Liver (tissue), 9 donors: ENCODE measurements around the gene PTPN4. TPM values are rescaled to one million over a fixed set of nuclear protein-coding genes. Genes with fewer than 3 reads are reported as not detected.

Experiments used
- DNase-seq: peaks from one replicate; pipeline ENCODE4 v3.0.0-alpha.2; 2017; ENCODE audit warnings: low spot score
- H3K27ac ChIP-seq, 2 donors: one replicate each; pipeline ENCODE4 v1.7.0; 2013; ENCODE audit warnings: inconsistent platforms in 2 of 2, low read length in 2 of 2, control low read depth in 1 of 2, low read depth in 1 of 2, mild to moderate bottlenecking in 1 of 2
- H3K27me3 ChIP-seq, 4 donors: one replicate each; pipeline versions ENCODE4 v1.6.1 to v1.7.0; 2013; ENCODE audit warnings: low read length in 3 of 4, inconsistent platforms in 1 of 4, mild to moderate bottlenecking in 1 of 4, moderate library complexity in 1 of 4; ENCODE audit not compliant: control insufficient read depth in 4 of 4, insufficient read depth in 4 of 4
- H3K36me3 ChIP-seq, 4 donors: one replicate each; pipeline versions ENCODE4 v1.6.1 to v1.7.0; 2013; ENCODE audit warnings: low read length in 3 of 4, mild to moderate bottlenecking in 3 of 4, low read depth in 1 of 4, moderate library complexity in 1 of 4; ENCODE audit not compliant: control insufficient read depth in 4 of 4, insufficient read depth in 3 of 4
- H3K4me1 ChIP-seq, 4 donors: one replicate each; pipeline versions ENCODE4 v1.6.1 to v1.7.0; 2013; ENCODE audit warnings: low read length in 3 of 4, mild to moderate bottlenecking in 3 of 4, moderate library complexity in 1 of 4; ENCODE audit not compliant: control insufficient read depth in 4 of 4, insufficient read depth in 4 of 4
- H3K4me3 ChIP-seq, 3 donors: one replicate each; pipeline versions ENCODE4 v1.6.1 to v1.7.0; 2013; ENCODE audit warnings: low read length in 3 of 3, control low read depth in 1 of 3, low read depth in 1 of 3, mild to moderate bottlenecking in 1 of 3
- H3K9ac ChIP-seq, 2 donors: one replicate each; pipeline ENCODE4 v1.7.0; 2013; ENCODE audit warnings: low read length in 2 of 2, mild to moderate bottlenecking in 2 of 2, moderate library complexity in 2 of 2, control low read depth in 1 of 2, low read depth in 1 of 2
- H3K9me3 ChIP-seq, 4 donors: one replicate each; pipeline versions ENCODE4 v1.6.1 to v1.7.0; 2013; ENCODE audit warnings: low read length in 3 of 4; ENCODE audit not compliant: control insufficient read depth in 4 of 4
- EGR1 ChIP-seq, 2 donors: IDR thresholded peaks; 2 replicates each; pipeline ENCODE4 v1.6.1; 2016 to 2018; ENCODE audit warnings: antibody characterized with exemption in 2 of 2, low read depth in 2 of 2
- FOXA1 ChIP-seq: IDR thresholded peaks from 2 replicates; pipeline ENCODE4 v1.6.1; 2016; ENCODE audit warnings: antibody characterized with exemption
- FOXA2 ChIP-seq: IDR thresholded peaks from 2 replicates; pipeline ENCODE4 v1.6.1; 2016; ENCODE audit warnings: antibody characterized with exemption
- GABPA ChIP-seq, 2 donors: IDR thresholded peaks in 1 of 2; conservative IDR thresholded peaks in 1 of 2; 2 replicates each; pipeline ENCODE4 v1.6.1; 2016; ENCODE audit warnings: antibody characterized with exemption in 2 of 2, mild to moderate bottlenecking in 1 of 2, moderate library complexity in 1 of 2
- HNF4A ChIP-seq, 2 donors: conservative IDR thresholded peaks; 2 replicates each; pipeline ENCODE4 v1.6.1; 2016; ENCODE audit warnings: antibody characterized with exemption in 2 of 2, mild to moderate bottlenecking in 2 of 2
- HNF4G ChIP-seq: IDR thresholded peaks from 2 replicates; pipeline ENCODE4 v1.6.1; 2016; ENCODE audit warnings: antibody characterized with exemption
- JUND ChIP-seq, 2 donors: IDR thresholded peaks; 2 replicates each; pipeline ENCODE4 v1.6.1; 2016; ENCODE audit warnings: antibody characterized with exemption in 2 of 2
- NR2F2 ChIP-seq: IDR thresholded peaks from 2 replicates; pipeline ENCODE4 v1.6.1; 2016; ENCODE audit warnings: antibody characterized with exemption
- RAD21 ChIP-seq, 2 donors: IDR thresholded peaks; 2 replicates each; pipeline ENCODE4 v1.6.1; 2016; ENCODE audit warnings: antibody characterized with exemption in 2 of 2, mild to moderate bottlenecking in 2 of 2
- RXRA ChIP-seq, 2 donors: IDR thresholded peaks; 2 replicates each; pipeline ENCODE4 v1.6.1; 2017 to 2018; ENCODE audit warnings: antibody characterized with exemption in 2 of 2, mild to moderate bottlenecking in 1 of 2
- SP1 ChIP-seq: IDR thresholded peaks from 2 replicates; pipeline ENCODE4 v1.6.1; 2018; ENCODE audit warnings: antibody characterized with exemption, mild to moderate bottlenecking
- TAF1 ChIP-seq: conservative IDR thresholded peaks from 2 replicates; pipeline ENCODE4 v1.6.1; 2016; ENCODE audit warnings: antibody characterized with exemption, mild to moderate bottlenecking
- YY1 ChIP-seq: IDR thresholded peaks from 2 replicates; pipeline ENCODE4 v1.6.1; 2016; ENCODE audit warnings: antibody characterized with exemption, mild to moderate bottlenecking
- WGBS: extraction: QIAGEN DNeasy Blood & Tissue Kit; methylation state at CpG from one replicate; pipeline ENCODE4 v1.1.7; 2013; 5-methylcytosine and 5-hydroxymethylcytosine counted together
- polyA plus RNA-seq, 2 donors: library from polyadenylated mRNA; stranded (reverse) in 1 of 2; unstranded in 1 of 2; fragments of 200-250 nt in 1 of 2; fragments of >200 nt in 1 of 2; fragmentation: Nextera tagmentation in 1 of 2; extraction: Ambion mirVana in 1 of 2; gene quantifications; one replicate each; pipeline versions ENCODE4 v1.2.1 to v1.2.3, GENCODE V29; 2013 to 2015
- total RNA-seq, 2 donors: library from RNA; depleted of rRNA; stranded (reverse); fragments of >200 nt; gene quantifications; one replicate each; pipeline ENCODE4 v1.2.3, GENCODE V29; 2014
- TF ChIP-seq, protein P1 (sequence below): IDR thresholded peaks from 2 replicates; pipeline ENCODE4 v1.6.1; 2016; ENCODE audit warnings: antibody characterized with exemption
- TF ChIP-seq, protein P2 (sequence below): IDR thresholded peaks from 2 replicates; pipeline ENCODE4 v1.6.1; 2016; ENCODE audit warnings: antibody characterized with exemption
- TF ChIP-seq, protein P3 (sequence below): IDR thresholded peaks from 2 replicates; pipeline ENCODE4 v1.6.1; 2016; ENCODE audit warnings: antibody characterized with exemption
- donor health status: healthy.
- donor health status: healthy.
- donor health status: healthy.
- donor health status: healthy.
- donor health status: healthy.

PTPN4 gene
- total and polyA plus RNA-seq, 4 donors: 4.2 to 34.6 (median 9.5) TPM

DNA sequence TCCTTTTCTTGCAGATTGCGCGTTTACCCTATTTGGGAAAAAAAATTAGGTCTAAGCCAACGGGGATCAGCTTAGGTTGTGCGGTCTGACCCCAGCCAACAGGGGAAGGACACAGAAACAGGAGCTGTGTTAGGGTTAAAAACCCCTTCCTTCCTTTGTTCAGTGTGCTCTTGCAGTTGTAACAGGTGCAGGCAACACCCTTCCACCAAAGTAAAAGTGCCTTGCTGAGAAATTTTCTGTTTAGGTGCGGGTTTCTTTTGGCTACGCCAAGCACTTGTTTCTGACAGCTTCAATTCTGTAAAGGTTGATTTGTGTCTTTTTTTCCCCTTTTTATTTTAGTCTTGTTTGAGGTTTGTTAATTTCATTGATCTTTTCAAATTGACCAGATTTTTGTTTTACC is 92.5 kb downstream of the PTPN4 start:
- no peak for DNase-seq
- H3K4me3 ChIP-seq: no peak overlapping the region
- H3K27me3 ChIP-seq: no peaks in the 10 kb centered on the region
- H3K36me3 ChIP-seq: no peaks in the 10 kb centered on the region
- TF ChIP-seq RXRA (IDR thresholded peaks at IDR 0.05): no peak
- TF ChIP-seq, protein P1, sequence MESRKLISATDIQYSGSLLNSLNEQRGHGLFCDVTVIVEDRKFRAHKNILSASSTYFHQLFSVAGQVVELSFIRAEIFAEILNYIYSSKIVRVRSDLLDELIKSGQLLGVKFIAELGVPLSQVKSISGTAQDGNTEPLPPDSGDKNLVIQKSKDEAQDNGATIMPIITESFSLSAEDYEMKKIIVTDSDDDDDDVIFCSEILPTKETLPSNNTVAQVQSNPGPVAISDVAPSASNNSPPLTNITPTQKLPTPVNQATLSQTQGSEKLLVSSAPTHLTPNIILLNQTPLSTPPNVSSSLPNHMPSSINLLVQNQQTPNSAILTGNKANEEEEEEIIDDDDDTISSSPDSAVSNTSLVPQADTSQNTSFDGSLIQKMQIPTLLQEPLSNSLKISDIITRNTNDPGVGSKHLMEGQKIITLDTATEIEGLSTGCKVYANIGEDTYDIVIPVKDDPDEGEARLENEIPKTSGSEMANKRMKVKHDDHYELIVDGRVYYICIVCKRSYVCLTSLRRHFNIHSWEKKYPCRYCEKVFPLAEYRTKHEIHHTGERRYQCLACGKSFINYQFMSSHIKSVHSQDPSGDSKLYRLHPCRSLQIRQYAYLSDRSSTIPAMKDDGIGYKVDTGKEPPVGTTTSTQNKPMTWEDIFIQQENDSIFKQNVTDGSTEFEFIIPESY: no peak
- TF ChIP-seq YY1: no peak
- no peak for TF ChIP-seq RAD21 (IDR thresholded peaks at IDR 0.05)
- TF ChIP-seq, protein P2, sequence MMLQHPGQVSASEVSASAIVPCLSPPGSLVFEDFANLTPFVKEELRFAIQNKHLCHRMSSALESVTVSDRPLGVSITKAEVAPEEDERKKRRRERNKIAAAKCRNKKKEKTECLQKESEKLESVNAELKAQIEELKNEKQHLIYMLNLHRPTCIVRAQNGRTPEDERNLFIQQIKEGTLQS: no peak
- TF ChIP-seq, protein P3, sequence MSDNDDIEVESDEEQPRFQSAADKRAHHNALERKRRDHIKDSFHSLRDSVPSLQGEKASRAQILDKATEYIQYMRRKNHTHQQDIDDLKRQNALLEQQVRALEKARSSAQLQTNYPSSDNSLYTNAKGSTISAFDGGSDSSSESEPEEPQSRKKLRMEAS: no peak
- no peak for TF ChIP-seq HNF4A (conservative IDR thresholded peaks at IDR 0.05)
- TF ChIP-seq HNF4G: no peak
- TF ChIP-seq FOXA1: no peak
- no peak for TF ChIP-seq TAF1
- TF ChIP-seq JUND (IDR thresholded peaks at IDR 0.05): no peak
- TF ChIP-seq SP1: no peak
- peaks cover 0 to 15% (median 8%) of the 10 kb centered on the region in 4 donors for H3K9me3 ChIP-seq
- H3K4me1 ChIP-seq: no peaks in the 10 kb centered on the region
- no peak overlapping the region for H3K9ac ChIP-seq
- H3K27ac ChIP-seq: no peak overlapping the region
- 98% methylated on average over 6 of the region's 6 CpGs for WGBS

DNA sequence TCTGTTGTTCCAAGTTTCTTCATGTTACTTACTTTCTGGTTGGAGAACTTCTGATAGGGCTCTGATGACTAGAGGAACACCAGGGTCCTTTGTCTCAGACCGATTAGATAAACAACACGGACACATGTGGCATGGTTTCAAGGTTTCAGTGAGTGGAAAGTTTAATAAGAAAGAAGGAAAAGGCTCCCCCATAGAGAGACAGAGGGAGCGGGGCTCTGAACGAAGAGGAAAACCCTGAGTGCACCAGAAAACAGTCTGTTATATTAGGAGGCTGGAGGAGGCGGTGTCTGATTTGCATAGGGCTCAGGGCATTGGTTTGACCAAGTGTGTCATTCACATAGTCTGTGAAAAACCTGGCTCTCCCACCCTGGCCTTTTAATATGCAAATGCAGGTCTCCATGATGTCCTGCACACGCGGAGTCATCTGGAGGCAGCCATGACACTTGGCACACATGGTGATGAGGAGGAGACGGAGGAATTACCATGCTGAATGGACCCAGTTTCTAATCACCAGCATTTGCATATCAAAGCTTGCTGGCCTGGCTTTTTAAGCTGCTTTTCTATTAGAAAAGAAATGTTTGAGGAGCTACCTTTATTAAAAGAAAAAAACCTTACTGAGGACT is 94.2 kb downstream of the PTPN4 start:
- H3K9me3 ChIP-seq: peaks cover 0 to 15% (median 8%) of the 10 kb centered on the region in 4 donors
- H3K9ac ChIP-seq: no peak overlapping the region
- WGBS: 97% methylated on average over 8 of the region's 8 CpGs
- H3K27me3 ChIP-seq: no peaks in the 10 kb centered on the region
- H3K4me3 ChIP-seq: no peak overlapping the region
- no peaks in the 10 kb centered on the region for H3K36me3 ChIP-seq
- TF ChIP-seq HNF4G: no peak
- TF ChIP-seq FOXA1: no peak
- TF ChIP-seq, protein P1: no peak
- TF ChIP-seq GABPA (IDR thresholded peaks at IDR 0.05 in 1 of 2, conservative IDR thresholded peaks at IDR 0.05 in 1 of 2): no peak
- TF ChIP-seq HNF4A (conservative IDR thresholded peaks at IDR 0.05): no peak
- TF ChIP-seq, protein P2: no peak
- no peak for TF ChIP-seq JUND (IDR thresholded peaks at IDR 0.05)
- TF ChIP-seq, protein P3: no peak
- TF ChIP-seq TAF1: no peak
- no peak for TF ChIP-seq RXRA (IDR thresholded peaks at IDR 0.05)
- TF ChIP-seq EGR1 (IDR thresholded peaks at IDR 0.05; ENCODE audit: low read depth in 2 of 2): no peak
- TF ChIP-seq NR2F2: no peak
- no peak for TF ChIP-seq FOXA2
- no peak overlapping the region for H3K27ac ChIP-seq
- no peak for DNase-seq
- H3K4me1 ChIP-seq: no peaks in the 10 kb centered on the region
